HEK293 (cell line): ENCODE data around the gene GRIN2A.

Experiments
- AEBP2 ChIP-seq: fragments of 450-650 bp; formaldehyde crosslinking; IDR thresholded peaks from 2 replicates; pipeline ENCODE4 v1.5.1; 2016; ENCODE audit warnings: missing biosample characterization, missing genetic modification characterization, borderline replicate concordance
- BCL11A ChIP-seq: fragments of 450-650 bp; formaldehyde crosslinking; IDR thresholded peaks from 2 replicates; pipeline ENCODE4 v1.5.1; 2016; ENCODE audit warnings: low read depth, missing biosample characterization, missing genetic modification characterization
- KLF16 ChIP-seq: fragments of 450-650 bp; formaldehyde crosslinking; IDR thresholded peaks from 2 replicates; pipeline ENCODE4 v1.5.1; 2017; ENCODE audit warnings: missing biosample characterization, missing genetic modification characterization
- ZBTB48 ChIP-seq: fragments of 450-650 bp; formaldehyde crosslinking; IDR thresholded peaks from 2 replicates; pipeline ENCODE4 v1.5.1; 2016; ENCODE audit warnings: missing biosample characterization, missing genetic modification characterization
- ZNF169 ChIP-seq: fragments of 450-650 bp; formaldehyde crosslinking; IDR thresholded peaks from 2 replicates; pipeline ENCODE4 v1.5.1; 2016; ENCODE audit warnings: missing biosample characterization, missing genetic modification characterization
- ZNF610 ChIP-seq: fragments of 450-650 bp; formaldehyde crosslinking; IDR thresholded peaks from 2 replicates; pipeline ENCODE4 v1.5.1; 2016; ENCODE audit warnings: missing biosample characterization, missing genetic modification characterization, borderline replicate concordance

- TF ChIP-seq BCL11A (no peak), AEBP2 (tag by site-specific recombination) (no peak), ZBTB48 (tag by site-specific recombination) (no peak), KLF16 (tag by site-specific recombination) (no peak), ZNF610 (tag by site-specific recombination) (no peak), ZNF169 (no peak)
Measured at GRCh38 chr16:10228779-10229178, 46.6 kb upstream of the GRIN2A start.
